ENCODE results near the gene ASPSCR1. TPM values are rescaled to one million over a fixed set of nuclear protein-coding genes. Genes with fewer than 3 reads are reported as not detected.

Gene ASPSCR1
- total RNA-seq, 1 donor from 2014 or later, result 55.5 TPM

DNA sequence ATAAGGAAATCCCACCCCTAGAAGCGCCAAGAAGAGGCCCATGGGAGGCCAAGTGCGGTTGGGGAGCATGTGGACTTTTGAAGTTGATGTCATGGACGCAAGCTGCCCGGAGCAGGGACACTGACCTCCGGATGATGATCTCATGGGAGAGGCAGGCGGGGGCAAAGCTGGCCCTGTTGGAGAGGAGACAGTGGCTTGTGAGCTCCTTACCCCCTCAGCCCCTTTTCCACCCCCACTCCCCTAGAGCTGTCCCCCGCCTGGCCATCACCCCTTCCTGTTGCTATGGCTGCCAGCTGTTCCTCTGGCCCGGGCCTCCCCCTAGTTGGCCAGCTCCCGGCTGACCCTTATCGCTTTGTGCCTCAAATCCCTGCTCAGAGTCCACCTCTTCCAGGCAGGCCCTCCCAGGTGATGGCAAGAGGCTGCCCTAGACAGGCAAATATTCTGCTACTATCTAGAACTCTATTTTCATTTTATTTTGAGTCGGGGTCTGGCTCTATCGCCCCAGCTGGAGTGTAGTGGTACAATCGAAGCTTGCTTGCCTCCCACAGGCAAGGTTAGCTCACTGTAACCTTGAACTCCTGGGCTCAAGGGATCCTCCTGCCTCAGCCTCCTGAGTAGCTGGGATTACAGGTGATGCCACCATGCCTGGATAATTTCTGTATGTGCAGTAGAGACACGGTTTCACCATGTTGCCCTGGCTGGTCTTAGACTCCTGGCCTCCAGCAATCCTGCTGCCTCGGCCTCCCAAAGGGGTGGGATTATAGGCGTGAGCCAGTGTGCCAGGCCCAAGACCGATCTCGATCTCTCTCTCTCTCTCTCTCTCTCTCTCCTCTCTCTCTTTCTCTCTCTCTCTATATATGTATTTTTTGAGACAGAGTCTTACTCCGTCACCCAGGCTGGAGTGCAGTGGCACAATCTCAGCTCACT, 23.0 kb upstream of the ASPSCR1 start:
- TF ChIP-seq, protein P1, sequence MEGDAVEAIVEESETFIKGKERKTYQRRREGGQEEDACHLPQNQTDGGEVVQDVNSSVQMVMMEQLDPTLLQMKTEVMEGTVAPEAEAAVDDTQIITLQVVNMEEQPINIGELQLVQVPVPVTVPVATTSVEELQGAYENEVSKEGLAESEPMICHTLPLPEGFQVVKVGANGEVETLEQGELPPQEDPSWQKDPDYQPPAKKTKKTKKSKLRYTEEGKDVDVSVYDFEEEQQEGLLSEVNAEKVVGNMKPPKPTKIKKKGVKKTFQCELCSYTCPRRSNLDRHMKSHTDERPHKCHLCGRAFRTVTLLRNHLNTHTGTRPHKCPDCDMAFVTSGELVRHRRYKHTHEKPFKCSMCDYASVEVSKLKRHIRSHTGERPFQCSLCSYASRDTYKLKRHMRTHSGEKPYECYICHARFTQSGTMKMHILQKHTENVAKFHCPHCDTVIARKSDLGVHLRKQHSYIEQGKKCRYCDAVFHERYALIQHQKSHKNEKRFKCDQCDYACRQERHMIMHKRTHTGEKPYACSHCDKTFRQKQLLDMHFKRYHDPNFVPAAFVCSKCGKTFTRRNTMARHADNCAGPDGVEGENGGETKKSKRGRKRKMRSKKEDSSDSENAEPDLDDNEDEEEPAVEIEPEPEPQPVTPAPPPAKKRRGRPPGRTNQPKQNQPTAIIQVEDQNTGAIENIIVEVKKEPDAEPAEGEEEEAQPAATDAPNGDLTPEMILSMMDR (IDR thresholded peaks at IDR 0.05; ENCODE audit: unreplicated experiment), result no peak
- Mint-ChIP-seq H3K36me3 (ENCODE audit: insufficient read depth) (no peaks in the 10 kb centered on the region), H3K4me1 (ENCODE audit: low read depth) (peaks cover 17% of the 10 kb centered on the region), H3K27me3 (peaks cover 26% of the 10 kb centered on the region), H3K4me3 (ENCODE audit: low read depth) (no peak overlapping the region), H3K27ac (no peak overlapping the region), H3K9me3 (ENCODE audit: low read depth) (no peaks in the 10 kb centered on the region)
- no peak for DNase-seq (ENCODE audit: low spot score, unreplicated experiment)

DNA sequence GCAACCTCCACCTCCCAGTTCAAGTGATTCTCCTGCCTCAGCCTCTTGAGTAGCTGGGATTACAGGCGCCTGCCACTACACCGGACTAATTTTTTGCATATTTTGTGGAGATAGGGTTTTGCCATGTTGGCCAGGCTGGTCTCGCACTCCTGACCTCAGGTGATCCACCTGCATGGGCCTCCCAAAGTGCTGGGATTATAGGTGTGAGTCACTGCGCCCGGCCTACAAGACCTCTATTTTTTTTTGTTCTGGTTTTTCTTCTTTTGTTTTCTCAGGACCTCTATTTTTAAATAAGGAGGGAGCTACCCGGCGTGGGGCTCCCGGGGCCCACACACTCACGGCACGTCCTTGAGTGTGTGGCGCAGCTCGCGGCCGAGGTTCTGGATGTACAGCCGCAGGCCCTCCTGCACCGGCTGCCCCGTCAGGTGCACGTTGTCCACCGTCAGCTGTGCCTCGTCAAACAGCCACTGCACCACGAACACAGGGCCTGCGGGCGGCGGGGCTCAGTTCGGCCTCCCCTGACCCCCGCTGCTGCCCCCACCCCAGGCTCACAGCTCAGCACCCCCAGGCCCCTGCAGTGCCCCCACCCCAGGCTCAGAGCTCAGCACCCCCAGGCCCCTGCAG, 22.3 kb upstream of the ASPSCR1 start:
- H3K4me1 Mint-ChIP-seq (ENCODE audit: low read depth), result peaks cover 17% of the 10 kb centered on the region
- H3K4me3 Mint-ChIP-seq (ENCODE audit: low read depth), result no peak overlapping the region
- no peaks in the 10 kb centered on the region for H3K36me3 Mint-ChIP-seq (ENCODE audit: insufficient read depth)
- H3K27me3 Mint-ChIP-seq, result peaks cover 26% of the 10 kb centered on the region
- H3K9me3 Mint-ChIP-seq (ENCODE audit: low read depth), result no peaks in the 10 kb centered on the region
- TF ChIP-seq, protein P1 (IDR thresholded peaks at IDR 0.05; ENCODE audit: unreplicated experiment), result no peak
- H3K27ac Mint-ChIP-seq, result no peak overlapping the region
- DNase-seq (ENCODE audit: low spot score, unreplicated experiment), result no peak

DNA sequence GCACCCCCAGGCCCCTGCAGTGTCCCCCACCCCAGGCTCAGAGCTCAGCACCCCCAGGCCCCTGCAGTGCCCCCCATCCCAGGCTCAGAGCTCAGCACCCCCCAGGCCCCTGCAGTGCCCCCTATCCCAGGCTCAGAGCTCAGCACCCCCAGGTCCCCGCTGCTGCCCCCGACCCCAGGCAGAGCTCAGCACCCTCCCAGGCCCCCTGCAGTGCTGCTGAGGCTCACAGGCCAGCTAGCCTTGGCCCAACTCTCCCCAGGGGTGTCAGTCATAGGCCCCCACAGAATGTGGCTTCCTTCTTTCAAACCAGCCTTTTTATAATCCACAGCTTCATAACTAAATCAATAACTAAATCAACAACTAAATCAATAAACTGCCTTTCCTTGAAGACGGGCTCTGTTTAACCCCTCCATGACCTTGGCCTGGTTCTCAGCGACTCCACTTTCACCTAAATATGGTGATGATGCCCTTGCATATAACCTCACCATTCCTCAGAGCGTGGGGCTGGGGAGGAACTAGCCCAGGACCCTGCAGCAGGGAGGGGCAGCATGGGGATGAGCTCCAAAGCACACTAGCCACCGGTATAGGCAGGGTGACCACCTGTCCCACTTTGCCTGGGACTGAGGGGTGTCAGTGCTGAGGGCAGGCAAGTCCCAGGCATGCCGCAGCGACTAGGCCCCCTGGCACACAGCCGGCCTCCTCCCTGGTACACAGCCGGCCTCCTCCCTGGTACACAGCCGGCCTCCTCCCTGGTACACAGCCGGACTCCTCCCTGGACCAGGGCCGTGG, 21.5 kb upstream of the ASPSCR1 start:
- H3K4me3 Mint-ChIP-seq (ENCODE audit: low read depth), result peak overlapping the region; percentile 45
- H3K27me3 Mint-ChIP-seq, result peaks cover 21% of the 10 kb centered on the region
- TF ChIP-seq, protein P1 (IDR thresholded peaks at IDR 0.05; ENCODE audit: unreplicated experiment), result no peak
- H3K9me3 Mint-ChIP-seq (ENCODE audit: low read depth), result no peaks in the 10 kb centered on the region
- peak overlapping the region; percentile 76 for H3K27ac Mint-ChIP-seq
- no peak for DNase-seq (ENCODE audit: low spot score, unreplicated experiment)
- H3K36me3 Mint-ChIP-seq (ENCODE audit: insufficient read depth), result no peaks in the 10 kb centered on the region
- H3K4me1 Mint-ChIP-seq (ENCODE audit: low read depth), result peaks cover 17% of the 10 kb centered on the region

DNA sequence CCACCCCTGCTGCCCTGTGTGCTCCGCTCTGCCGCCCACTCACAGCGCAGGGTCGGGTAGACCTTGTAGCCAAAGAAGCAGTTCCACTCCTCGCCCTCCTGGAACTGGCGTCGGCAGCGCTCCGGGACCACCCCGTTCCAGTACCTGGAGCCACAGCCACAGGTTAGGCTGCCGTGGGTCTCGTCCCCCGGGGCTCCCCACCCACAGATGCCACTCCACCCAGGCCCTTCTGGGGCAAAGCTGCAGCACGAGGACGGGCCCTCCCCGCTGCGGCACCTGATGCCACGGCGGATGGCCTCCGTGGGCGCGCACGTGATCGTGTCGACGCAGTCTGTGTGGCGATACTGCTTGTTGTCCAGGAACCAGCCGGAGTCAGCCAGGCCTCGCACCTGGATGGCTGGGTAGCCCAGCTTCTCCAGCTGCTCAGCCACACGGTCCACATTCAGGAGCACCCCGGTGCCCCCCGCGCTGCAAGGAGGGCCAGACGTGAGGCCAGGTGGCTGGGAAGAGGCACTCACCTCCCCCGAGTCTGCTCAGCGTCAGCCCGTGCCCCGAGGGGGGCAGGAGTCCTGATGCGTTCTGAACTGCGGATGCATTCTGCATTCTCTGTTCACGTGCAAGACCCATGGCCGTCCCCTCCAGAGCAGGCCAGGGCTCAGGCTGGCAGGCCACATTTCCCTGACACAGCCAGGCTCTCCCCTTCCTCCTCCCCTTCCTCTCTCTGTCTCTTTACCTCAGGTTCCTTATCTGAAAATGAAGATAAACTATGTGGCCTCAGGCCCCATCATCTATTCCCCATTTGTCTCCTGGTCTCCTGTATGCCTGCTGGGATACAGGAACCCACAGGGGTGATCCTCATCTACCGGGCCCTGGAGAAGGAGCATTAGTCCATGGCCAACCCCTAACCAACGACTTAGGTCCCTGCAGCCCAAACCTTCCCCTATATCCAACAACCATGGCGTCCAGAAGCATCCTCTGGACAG, 20.5 kb upstream of the ASPSCR1 start:
- H3K27me3 Mint-ChIP-seq, result peaks cover 20% of the 10 kb centered on the region
- TF ChIP-seq, protein P1 (IDR thresholded peaks at IDR 0.05; ENCODE audit: unreplicated experiment), result no peak
- peaks cover 17% of the 10 kb centered on the region for H3K4me1 Mint-ChIP-seq (ENCODE audit: low read depth)
- H3K4me3 Mint-ChIP-seq (ENCODE audit: low read depth), result peak overlapping the region; percentile 41
- H3K27ac Mint-ChIP-seq, result no peak overlapping the region
- DNase-seq (ENCODE audit: low spot score, unreplicated experiment), result no peak
- H3K9me3 Mint-ChIP-seq (ENCODE audit: low read depth), result no peaks in the 10 kb centered on the region
- no peaks in the 10 kb centered on the region for H3K36me3 Mint-ChIP-seq (ENCODE audit: insufficient read depth)

Data from progenitor cell of endocrine pancreas (in vitro differentiated cells).